DND-41 (cell line): ENCODE measurements around the gene FBXW8.

Source experiments
- ATAC-seq: fragments of 200-7000 bp; cut with Tn5 transposase; 3 replicates; pipeline ENCODE4 v1.9.1; 2021; ENCODE audit warnings: low read depth; ENCODE audit not compliant: insufficient read depth
- DNase-seq: peaks from one replicate; pipeline ENCODE4 v3.0.0-alpha.2; 2020
- H2AFZ ChIP-seq: 2 replicates; pipeline ENCODE4 v1.6.0; 2012; ENCODE audit warnings: low read depth, low read length
- H3K27ac ChIP-seq: 2 replicates; pipeline ENCODE4 v1.5.1; 2012; ENCODE audit warnings: low read length, inconsistent platforms
- H3K27me3 ChIP-seq: fragments of 200-600 bp; sonication (generic); 2 replicates; pipeline ENCODE4 v1.6.0; 2012; ENCODE audit warnings: low read length, mild to moderate bottlenecking, inconsistent platforms; ENCODE audit not compliant: insufficient read depth, poor library complexity
- H3K36me3 ChIP-seq: 2 replicates; pipeline ENCODE4 v1.5.1; 2012; ENCODE audit warnings: low read length, inconsistent platforms; ENCODE audit not compliant: insufficient read depth
- H3K4me1 ChIP-seq: 2 replicates; pipeline ENCODE4 v1.5.1; 2012; ENCODE audit warnings: mild to moderate bottlenecking, low read length; ENCODE audit not compliant: insufficient read depth
- H3K4me2 ChIP-seq: 2 replicates; pipeline ENCODE4 v1.6.0; 2012; ENCODE audit warnings: mild to moderate bottlenecking, moderate library complexity, low read length, inconsistent platforms; ENCODE audit not compliant: insufficient read depth
- H3K4me3 ChIP-seq, 2 experiments: fragments of 200-600 bp in 1 of 2; shearing (Covaris generic) in 1 of 2; 2 replicates each; pipeline ENCODE4 v1.5.1; 2012 to 2016; ENCODE audit warnings: inconsistent platforms in 2 of 2, low read length in 2 of 2, mild to moderate bottlenecking in 2 of 2, low read depth in 1 of 2, moderate library complexity in 1 of 2
- H3K79me2 ChIP-seq: 2 replicates; pipeline ENCODE4 v1.6.0; 2012; ENCODE audit warnings: low read length, inconsistent platforms; ENCODE audit not compliant: insufficient read depth
- H3K9ac ChIP-seq: 2 replicates; pipeline ENCODE4 v1.6.0; 2012; ENCODE audit warnings: low read depth, mild to moderate bottlenecking, inconsistent platforms, low read length, moderate library complexity
- H3K9me3 ChIP-seq: 2 replicates; pipeline ENCODE4 v1.5.1; 2012; ENCODE audit warnings: low read length, moderate library complexity, mild to moderate bottlenecking, inconsistent platforms; ENCODE audit not compliant: insufficient read depth, severe bottlenecking
- H4K20me1 ChIP-seq: 2 replicates; pipeline ENCODE4 v1.6.0; 2012; ENCODE audit warnings: low read length; ENCODE audit not compliant: insufficient read depth
- CTCF ChIP-seq: IDR thresholded peaks from 2 replicates; pipeline ENCODE4 v1.5.1; 2012; ENCODE audit warnings: borderline replicate concordance, low read length, moderate library complexity, mild to moderate bottlenecking; ENCODE audit not compliant: poor library complexity, severe bottlenecking; ENCODE audit errors: extremely low read depth
- EZH2 ChIP-seq: IDR thresholded peaks from 3 replicates; pipeline ENCODE4 v1.6.1; 2012; ENCODE audit warnings: borderline replicate concordance, low read depth, mild to moderate bottlenecking, moderate library complexity, low read length, inconsistent platforms; ENCODE audit not compliant: severe bottlenecking

Gene FBXW8

GRCh38 chr12:117040496-117040895 lies 129.7 kb downstream of the FBXW8 start:
- no peak overlapping the region for H3K4me2 ChIP-seq
- no peak overlapping the region for H3K9ac ChIP-seq
- H3K27ac ChIP-seq: no peak overlapping the region
- no peak for TF ChIP-seq CTCF
- TF ChIP-seq EZH2: no peak
- DNase-seq (no peak), ATAC-seq (no peak)
- H3K4me1 ChIP-seq: no peaks in the 10 kb centered on the region
- H3K9me3 ChIP-seq: no peaks in the 10 kb centered on the region
- H2AFZ ChIP-seq: no peak overlapping the region
- no peak overlapping the region for H3K4me3 ChIP-seq
- no peaks in the 10 kb centered on the region for H4K20me1 ChIP-seq
- no peaks in the 10 kb centered on the region for H3K79me2 ChIP-seq
- peaks cover 39% of the 10 kb centered on the region for H3K36me3 ChIP-seq
- no peaks in the 10 kb centered on the region for H3K27me3 ChIP-seq

GRCh38 chr12:117041798-117042170 lies 131.0 kb downstream of the FBXW8 start:
- H3K4me1 ChIP-seq: no peaks in the 10 kb centered on the region
- TF ChIP-seq CTCF (no peak), EZH2 (no peak)
- no peak overlapping the region for H3K4me3 ChIP-seq
- H3K9me3 ChIP-seq: no peaks in the 10 kb centered on the region
- no peak overlapping the region for H3K27ac ChIP-seq
- H3K9ac ChIP-seq: no peak overlapping the region
- no peaks in the 10 kb centered on the region for H3K79me2 ChIP-seq
- H2AFZ ChIP-seq: no peak overlapping the region
- peaks cover 36% of the 10 kb centered on the region for H3K36me3 ChIP-seq
- H3K27me3 ChIP-seq: no peaks in the 10 kb centered on the region
- ATAC-seq (no peak), DNase-seq (no peak)
- no peaks in the 10 kb centered on the region for H4K20me1 ChIP-seq
- H3K4me2 ChIP-seq: no peak overlapping the region

- H3K36me3 ChIP-seq: peaks cover 40% of the 10 kb centered on the region
- H3K9ac ChIP-seq: no peak overlapping the region
- no peak for TF ChIP-seq CTCF
- no peak for TF ChIP-seq EZH2
- H4K20me1 ChIP-seq: no peaks in the 10 kb centered on the region
- H2AFZ ChIP-seq: no peak overlapping the region
- H3K27ac ChIP-seq: no peak overlapping the region
- H3K4me2 ChIP-seq: no peak overlapping the region
- DNase-seq (no peak), ATAC-seq (no peak)
- no peaks in the 10 kb centered on the region for H3K9me3 ChIP-seq
- no peak overlapping the region for H3K4me3 ChIP-seq
- no peaks in the 10 kb centered on the region for H3K79me2 ChIP-seq
- no peaks in the 10 kb centered on the region for H3K4me1 ChIP-seq
- no peaks in the 10 kb centered on the region for H3K27me3 ChIP-seq
Observed at GRCh38 chr12:117042171-117042842, 131.6 kb downstream of the FBXW8 start.
